AG09309 (cell line): ENCODE data around the gene SNX4.

ENCODE experiments used
- DNase-seq: peaks from one replicate; pipeline ENCODE4 v3.0.0-alpha.2; 2010; ENCODE audit warnings: low read depth
- H3K4me3 ChIP-seq: 2 replicates; pipeline ENCODE4 v1.5.1; 2011; ENCODE audit warnings: mild to moderate bottlenecking, low read depth, low read length, moderate library complexity; ENCODE audit not compliant: control insufficient read depth
- CTCF ChIP-seq: IDR thresholded peaks from 2 replicates; pipeline ENCODE4 v1.5.1; 2011; ENCODE audit warnings: mild to moderate bottlenecking, low read depth, low read length, inconsistent platforms; ENCODE audit not compliant: insufficient read depth, control insufficient read depth; ENCODE audit errors: missing control alignments

Gene SNX4

GRCh38 chr3:125513490-125514115 lies 6.4 kb downstream of the SNX4 start:
- DNase-seq = no peak
- no peak overlapping the region for H3K4me3 ChIP-seq
- TF ChIP-seq CTCF = no peak

GRCh38 chr3:125512135-125512920 lies 7.7 kb downstream of the SNX4 start:
- H3K4me3 ChIP-seq = no peak overlapping the region
- DNase-seq = no peak
- TF ChIP-seq CTCF = no peak

GRCh38 chr3:125511420-125512118 lies 8.4 kb downstream of the SNX4 start:
- TF ChIP-seq CTCF = no peak
- no peak overlapping the region for H3K4me3 ChIP-seq
- no peak for DNase-seq

GRCh38 chr3:125507128-125507527 lies 12.9 kb downstream of the SNX4 start:
- H3K4me3 ChIP-seq = no peak overlapping the region
- no peak for TF ChIP-seq CTCF
- no peak for DNase-seq

- no peak for DNase-seq
- no peak for TF ChIP-seq CTCF
- H3K4me3 ChIP-seq = no peak overlapping the region
Observed at GRCh38 chr3:125498630-125499029, 21.4 kb downstream of the SNX4 start.

- TF ChIP-seq CTCF = no peak
- no peak overlapping the region for H3K4me3 ChIP-seq
- DNase-seq = no peak
Observed at GRCh38 chr3:125496701-125497100, 23.3 kb downstream of the SNX4 start.
